ENCODE results near the gene KIAA1328.

GRCh38 chr18:37242826-37243560, 414.1 kb downstream of the KIAA1328 start:
- TF ChIP-seq CTCF (IDR thresholded peaks at IDR 0.05) = no peak
- TF ChIP-seq ZFX (IDR thresholded peaks at IDR 0.05; ENCODE audit: borderline replicate concordance) = no peak

Data from 22Rv1 (cell line).